Cardiac septum (tissue), 1 donor: ENCODE data around the gene SLC35B1. TPM values are rescaled to one million over a fixed set of nuclear protein-coding genes. Genes with fewer than 3 reads are reported as not detected.
A peak's percentile ranks its signal among the peaks of the same experiment; 100 is the strongest.

Experiments
- DNase-seq: peaks from one replicate; pipeline ENCODE4 v3.0.0-alpha.2; 2020; ENCODE audit warnings: low spot score
- intact Hi-C: fragments of 100-400 bp; cut with DNase I; formaldehyde crosslinking; loops from one replicate; pipeline ENCODE4 v1.14.0; 2022
- long read RNA-seq: library from polyadenylated mRNA; unstranded; transcript quantifications from one replicate; pipeline ENCODE4 v2.0.0, GENCODE V29; 2021
- total RNA-seq: library from RNA; stranded (reverse); fragmentation: NEBNext Ultra II Directional; extraction: Animal tissue kit (Norgen Biotek cat#: 25700); gene quantifications from one replicate; pipeline ENCODE4 v1.2.1, GENCODE V29; 2021
- donor health status: DM: no; HTN: no; CAD: no.

Gene SLC35B1, protein sequence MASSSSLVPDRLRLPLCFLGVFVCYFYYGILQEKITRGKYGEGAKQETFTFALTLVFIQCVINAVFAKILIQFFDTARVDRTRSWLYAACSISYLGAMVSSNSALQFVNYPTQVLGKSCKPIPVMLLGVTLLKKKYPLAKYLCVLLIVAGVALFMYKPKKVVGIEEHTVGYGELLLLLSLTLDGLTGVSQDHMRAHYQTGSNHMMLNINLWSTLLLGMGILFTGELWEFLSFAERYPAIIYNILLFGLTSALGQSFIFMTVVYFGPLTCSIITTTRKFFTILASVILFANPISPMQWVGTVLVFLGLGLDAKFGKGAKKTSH
- total RNA-seq = 73.8 TPM
- long read RNA-seq, transcript SLC35B1-209 (9 exons, 1,320 nt) = minor isoform, 6 of 65 reads
- long read RNA-seq, transcript SLC35B1-220 (9 exons, 1,611 nt) = major isoform, 51 of 65 reads
- long read RNA-seq, partial matches to known transcripts = 4 of 65 reads
- long read RNA-seq, other reads (novel, unspliced or antisense) = 4 of 65 reads

GRCh38 chr17:49707608-49708514 lies at the start of gene SLC35B1:
Gene SLC35B1, minus strand, starts transcription at chr17:49707964. Its CDS starts 131 bp downstream, at chr17:49707833.
- intact Hi-C loops = loop anchor here (5.0 to 10.0 kb wide), 3 partner anchors 77 to 287 kb away; partner anchors contain the start of genes DLX3 and KAT7
- peak; percentile 100 for DNase-seq

DNA sequence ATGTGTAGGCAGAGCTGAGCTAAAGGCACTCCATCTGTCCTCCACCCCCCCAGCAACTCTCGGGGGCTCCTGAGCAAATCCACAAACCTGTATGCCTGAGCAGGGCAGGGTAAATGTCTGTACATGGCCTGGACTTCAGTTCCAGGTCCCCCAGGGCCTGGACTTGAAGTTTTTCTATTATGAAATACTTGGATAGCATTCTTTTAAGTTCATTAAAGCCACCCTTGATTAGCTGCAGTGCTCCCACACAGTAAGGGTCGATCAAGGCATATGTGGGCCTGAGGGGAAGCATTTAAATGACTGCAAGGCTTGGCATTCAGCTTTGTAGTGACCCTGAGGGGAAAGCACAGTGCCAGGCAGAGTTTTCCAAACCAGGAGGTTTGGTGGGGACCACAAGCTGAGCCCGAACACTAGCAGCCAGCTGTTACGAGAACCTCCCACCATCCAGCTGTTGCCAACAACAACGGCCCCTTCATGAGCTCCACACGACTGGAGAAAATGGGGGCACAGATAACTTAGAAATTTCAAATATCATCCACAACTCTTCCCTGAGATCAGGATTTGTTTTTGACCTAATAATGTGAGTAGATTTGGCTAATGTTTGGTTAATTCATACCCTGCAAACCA lies 49.5 kb upstream of the SLC35B1 start:
- intact Hi-C loops = no loop called here
- DNase-seq = no peak

GRCh38 chr17:49756323-49757150 lies 48.8 kb upstream of the SLC35B1 start:
- intact Hi-C loops = no loop called here
- DNase-seq = no peak

DNA sequence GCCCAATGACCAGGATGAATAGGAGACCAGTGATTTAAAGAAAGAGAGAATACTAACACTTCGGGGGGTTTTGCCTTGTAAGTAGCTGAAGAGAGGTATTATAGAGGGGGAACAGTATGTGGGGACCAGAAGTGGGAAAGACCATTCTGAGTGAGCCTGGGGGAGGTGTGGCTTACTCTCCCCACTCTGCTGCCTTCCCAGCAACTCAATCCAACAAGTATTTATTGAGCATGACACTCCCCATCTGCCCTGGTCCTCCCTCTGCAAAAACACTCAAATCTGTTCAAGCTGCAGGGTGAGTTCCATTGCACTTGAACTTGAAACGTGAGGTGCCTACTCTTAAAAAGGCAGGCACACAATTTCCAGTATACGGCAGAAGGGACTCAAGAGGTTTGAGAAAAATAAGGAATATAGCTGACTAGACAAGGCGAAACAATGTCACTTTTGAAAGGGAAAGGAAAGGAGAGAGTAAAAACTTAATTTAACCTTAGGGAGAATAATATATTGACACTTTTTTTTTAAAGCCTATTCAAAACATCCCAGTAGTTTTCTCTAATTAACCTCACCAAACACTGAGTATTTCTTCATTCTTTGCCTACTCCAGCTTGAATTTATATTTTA lies 48.0 kb upstream of the SLC35B1 start:
- intact Hi-C loops = no loop called here
- no peak for DNase-seq

- intact Hi-C loops = no loop called here
- no peak for DNase-seq
Observed at GRCh38 chr17:49753959-49754391, 46.2 kb upstream of the SLC35B1 start.

DNA sequence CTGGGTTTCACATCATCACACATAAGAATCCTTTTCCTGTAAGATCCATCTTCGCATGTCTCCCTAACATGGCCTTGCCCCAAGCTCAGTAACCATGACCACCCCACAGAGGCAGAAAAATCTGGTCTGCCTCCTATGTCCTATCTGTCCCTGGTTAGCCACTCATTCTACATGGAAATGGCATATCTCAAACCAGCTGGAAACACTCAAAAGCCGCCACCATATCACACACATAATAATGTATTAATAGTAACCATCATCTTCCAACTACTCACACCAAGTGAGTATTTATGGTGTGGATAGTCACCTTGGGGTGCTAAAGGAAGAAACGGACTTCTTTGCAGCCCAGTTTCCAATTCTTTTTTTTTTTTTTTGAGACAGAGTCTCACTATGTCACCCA lies 44.7 kb upstream of the SLC35B1 start:
- intact Hi-C loops = no loop called here
- DNase-seq = no peak

DNA sequence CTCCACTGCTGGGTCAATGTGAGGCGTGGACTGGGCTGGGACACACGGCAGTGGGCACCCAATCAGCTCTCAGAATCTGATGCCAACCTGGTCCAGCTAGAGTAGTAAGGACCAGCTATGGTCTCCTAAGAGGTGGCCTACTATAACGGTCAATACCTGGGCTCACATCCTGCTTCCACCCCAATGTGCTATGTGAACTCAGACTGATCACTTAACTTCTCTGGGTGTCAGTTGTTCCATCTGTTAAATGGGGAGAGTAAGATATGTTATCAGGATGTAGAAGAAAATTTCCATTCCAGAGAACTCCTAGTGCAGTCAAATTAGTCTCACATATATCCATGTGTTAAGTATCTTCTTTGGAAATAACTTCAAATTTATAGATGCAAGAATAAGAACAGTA lies 42.0 kb upstream of the SLC35B1 start:
- DNase-seq = no peak
- intact Hi-C loops = no loop called here

- DNase-seq = no peak
- intact Hi-C loops = no loop called here
Observed at GRCh38 chr17:49748791-49749190, 41.0 kb upstream of the SLC35B1 start.

DNA sequence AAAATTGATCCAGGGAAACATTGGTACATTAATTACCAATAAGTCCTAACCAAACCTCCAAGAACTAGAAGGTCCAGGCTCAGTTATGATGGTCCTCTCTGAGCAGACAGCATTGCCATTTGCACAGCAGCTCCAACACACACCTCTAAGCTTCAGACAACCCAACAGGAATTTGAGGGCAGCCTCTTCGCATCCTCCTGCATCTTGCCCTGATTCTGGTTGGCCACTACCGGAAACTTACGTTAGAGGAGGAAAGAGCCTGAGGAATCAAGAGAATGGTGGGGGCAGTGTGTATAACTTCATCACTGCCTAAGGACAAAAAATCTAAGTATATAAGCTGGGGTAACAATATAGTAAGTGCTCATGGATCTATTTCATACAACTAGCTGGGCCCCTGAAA lies 40.5 kb upstream of the SLC35B1 start:
- no peak for DNase-seq
- intact Hi-C loops = no loop called here

DNA sequence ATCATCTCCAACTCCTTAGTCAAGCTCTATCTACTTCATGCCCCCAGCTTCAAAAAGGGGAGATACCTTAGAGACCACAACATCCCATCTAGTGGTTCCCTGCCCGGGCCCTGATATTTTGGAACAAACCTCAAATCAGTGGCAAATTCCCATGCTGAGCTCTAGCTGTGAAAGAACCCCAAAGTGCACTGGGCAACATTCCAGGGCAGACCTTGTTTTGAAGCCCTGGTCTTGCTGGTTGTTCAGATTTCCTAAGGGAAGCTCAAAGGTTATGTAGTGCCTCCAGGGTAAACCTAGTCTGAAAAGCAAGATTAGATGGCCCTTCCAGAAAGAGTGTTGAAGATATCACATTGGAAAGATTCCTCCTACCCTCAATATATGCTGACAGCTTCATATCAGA lies 39.9 kb upstream of the SLC35B1 start:
- no peak for DNase-seq
- intact Hi-C loops = no loop called here

DNA sequence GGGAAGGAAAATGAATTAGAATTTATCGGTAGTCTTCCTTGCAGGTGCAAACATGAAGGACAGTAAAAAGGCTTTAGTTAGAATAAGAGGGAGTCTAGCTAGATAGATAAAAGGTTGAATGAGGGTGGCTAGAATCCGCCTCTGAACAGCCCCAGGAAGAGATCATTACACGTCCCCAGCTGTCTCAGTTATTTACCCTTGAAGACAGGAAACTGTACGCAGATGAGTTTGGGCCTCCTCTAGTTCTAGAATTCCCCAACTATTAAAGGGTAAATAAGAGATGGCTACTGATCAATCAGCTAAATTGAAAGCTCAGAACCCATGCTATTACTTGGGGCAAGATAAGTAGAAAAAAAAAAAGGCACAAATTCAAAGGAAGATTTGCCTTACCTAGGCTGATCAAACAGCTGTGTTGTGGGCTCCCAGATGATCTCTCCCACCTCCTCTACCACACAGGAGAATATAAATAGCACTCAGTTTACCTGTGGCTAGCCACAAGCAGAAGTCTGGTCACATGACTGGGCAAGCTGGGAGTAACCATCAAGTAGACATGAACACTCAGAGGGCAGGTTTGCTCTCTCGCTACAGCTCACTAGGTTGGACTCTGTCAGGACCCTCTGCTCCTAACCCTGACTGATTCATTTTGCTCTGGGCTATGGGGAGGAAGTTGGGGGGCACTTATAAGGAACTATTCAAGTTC lies 39.2 kb upstream of the SLC35B1 start:
- no peak for DNase-seq
- intact Hi-C loops = no loop called here

- DNase-seq = no peak
- intact Hi-C loops = no loop called here
Observed at GRCh38 chr17:49745175-49746139, 37.7 kb upstream of the SLC35B1 start.

DNA sequence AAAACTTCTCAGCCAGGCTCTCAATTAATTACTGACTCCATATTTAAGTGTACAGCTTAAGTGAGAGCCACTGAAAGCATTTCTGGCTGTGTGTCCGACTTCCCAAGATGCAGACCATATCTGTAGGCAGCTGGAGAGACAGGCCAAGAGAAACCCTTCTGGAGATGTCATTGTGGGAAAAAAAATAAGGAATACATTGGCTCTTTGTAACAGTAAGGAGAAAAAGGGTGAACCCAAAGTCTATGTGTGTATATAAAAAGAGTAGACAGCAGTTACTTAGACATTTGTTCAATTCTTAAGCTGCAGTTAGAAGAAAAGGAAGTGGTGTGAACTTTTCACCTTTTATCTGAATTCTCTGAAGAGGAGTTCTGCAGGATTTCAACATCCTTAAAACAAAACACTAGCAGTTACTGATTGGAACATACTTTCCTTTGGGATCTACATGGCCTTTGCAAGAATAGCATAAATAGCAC lies 34.4 kb upstream of the SLC35B1 start:
- no peak for DNase-seq
- intact Hi-C loops = no loop called here

- intact Hi-C loops = no loop called here
- no peak for DNase-seq
Observed at GRCh38 chr17:49741692-49742076, 33.9 kb upstream of the SLC35B1 start.

GRCh38 chr17:49741009-49741691 lies 33.4 kb upstream of the SLC35B1 start:
- no peak for DNase-seq
- intact Hi-C loops = no loop called here

GRCh38 chr17:49739641-49740271 lies 32.0 kb upstream of the SLC35B1 start:
- peak; percentile 91 for DNase-seq
- intact Hi-C loops = no loop called here
